ENCODE data around the gene DYNC2LI1. TPM values are rescaled to one million over a fixed set of nuclear protein-coding genes. Genes with fewer than 3 reads are reported as not detected.

DYNC2LI1 gene
- total and polyA plus RNA-seq, 8 donors = 3.8 to 22.7 (median 9.3) TPM

DNA sequence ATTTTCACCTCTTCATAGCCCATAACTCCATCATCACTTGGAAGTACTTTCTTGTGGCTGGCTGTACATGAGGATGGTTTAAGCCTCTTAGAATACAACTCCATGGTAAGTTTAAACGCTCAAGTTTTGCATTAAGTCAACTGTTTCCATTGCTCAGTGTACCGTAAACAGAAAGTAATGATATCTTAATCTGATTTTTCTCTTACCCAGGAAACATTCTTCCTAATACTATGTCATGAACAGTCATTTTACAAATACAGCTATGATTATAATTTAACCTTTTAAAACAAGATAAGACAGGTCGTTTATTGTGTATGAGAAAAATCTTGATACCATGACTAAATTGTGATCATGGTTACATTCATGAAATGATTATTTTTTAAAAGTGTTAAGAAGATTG lies 11.6 kb upstream of the DYNC2LI1 start:
- ATAC-seq = peak in 1 of 4 donors; percentile 42
- no peak for DNase-seq
- Histone ChIP-seq H3K4me3 (no peak overlapping the region), H3K27ac (no peak overlapping the region), H3K9me3 (no peaks in the 10 kb centered on the region), H3K27me3 (no peaks in the 10 kb centered on the region), H3K36me3 (no peaks in the 10 kb centered on the region), H3K4me1 (no peaks in the 10 kb centered on the region)
- intact Hi-C loops (cut with DNase I) = no loop called here
- WGBS, 2 donors = 31 to 41% methylated on average over 3 of the region's 3 CpGs
- peak; percentile 13 for FAIRE-seq
- TF ChIP-seq, protein P1, sequence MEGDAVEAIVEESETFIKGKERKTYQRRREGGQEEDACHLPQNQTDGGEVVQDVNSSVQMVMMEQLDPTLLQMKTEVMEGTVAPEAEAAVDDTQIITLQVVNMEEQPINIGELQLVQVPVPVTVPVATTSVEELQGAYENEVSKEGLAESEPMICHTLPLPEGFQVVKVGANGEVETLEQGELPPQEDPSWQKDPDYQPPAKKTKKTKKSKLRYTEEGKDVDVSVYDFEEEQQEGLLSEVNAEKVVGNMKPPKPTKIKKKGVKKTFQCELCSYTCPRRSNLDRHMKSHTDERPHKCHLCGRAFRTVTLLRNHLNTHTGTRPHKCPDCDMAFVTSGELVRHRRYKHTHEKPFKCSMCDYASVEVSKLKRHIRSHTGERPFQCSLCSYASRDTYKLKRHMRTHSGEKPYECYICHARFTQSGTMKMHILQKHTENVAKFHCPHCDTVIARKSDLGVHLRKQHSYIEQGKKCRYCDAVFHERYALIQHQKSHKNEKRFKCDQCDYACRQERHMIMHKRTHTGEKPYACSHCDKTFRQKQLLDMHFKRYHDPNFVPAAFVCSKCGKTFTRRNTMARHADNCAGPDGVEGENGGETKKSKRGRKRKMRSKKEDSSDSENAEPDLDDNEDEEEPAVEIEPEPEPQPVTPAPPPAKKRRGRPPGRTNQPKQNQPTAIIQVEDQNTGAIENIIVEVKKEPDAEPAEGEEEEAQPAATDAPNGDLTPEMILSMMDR (IDR thresholded peaks at IDR 0.05) = no peak

DNA sequence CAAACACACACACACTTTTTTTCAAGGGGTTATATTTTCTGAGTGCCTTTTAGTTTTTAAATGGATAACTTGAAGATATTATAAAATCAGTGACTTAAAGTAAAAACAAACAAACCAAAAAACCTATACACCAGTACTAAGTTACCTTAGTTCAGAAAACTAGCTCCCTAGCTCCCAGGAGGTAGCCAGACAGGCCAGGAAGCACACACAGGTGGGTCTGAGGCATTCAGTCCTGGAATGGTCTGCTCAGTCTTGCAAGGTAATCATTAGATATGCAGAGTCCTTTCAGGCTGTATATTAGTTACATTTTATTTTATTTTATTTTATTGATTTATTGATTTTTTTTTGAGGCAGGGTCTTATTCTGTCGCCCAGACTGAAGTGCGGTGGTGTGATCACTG lies 10.7 kb upstream of the DYNC2LI1 start:
- TF ChIP-seq, protein P1 (IDR thresholded peaks at IDR 0.05) = no peak
- ATAC-seq (peak in 1 of 4 donors; percentile 21), FAIRE-seq (no peak), DNase-seq (no peak)
- intact Hi-C loops (cut with DNase I) = no loop called here
- Histone ChIP-seq H3K36me3 (no peaks in the 10 kb centered on the region), H3K9me3 (no peaks in the 10 kb centered on the region), H3K27me3 (no peaks in the 10 kb centered on the region), H3K27ac (no peak overlapping the region), H3K4me3 (no peak overlapping the region), H3K4me1 (no peaks in the 10 kb centered on the region)
- WGBS, 2 donors = 94 to 95% methylated on average over 2 of the region's 2 CpGs

DNA sequence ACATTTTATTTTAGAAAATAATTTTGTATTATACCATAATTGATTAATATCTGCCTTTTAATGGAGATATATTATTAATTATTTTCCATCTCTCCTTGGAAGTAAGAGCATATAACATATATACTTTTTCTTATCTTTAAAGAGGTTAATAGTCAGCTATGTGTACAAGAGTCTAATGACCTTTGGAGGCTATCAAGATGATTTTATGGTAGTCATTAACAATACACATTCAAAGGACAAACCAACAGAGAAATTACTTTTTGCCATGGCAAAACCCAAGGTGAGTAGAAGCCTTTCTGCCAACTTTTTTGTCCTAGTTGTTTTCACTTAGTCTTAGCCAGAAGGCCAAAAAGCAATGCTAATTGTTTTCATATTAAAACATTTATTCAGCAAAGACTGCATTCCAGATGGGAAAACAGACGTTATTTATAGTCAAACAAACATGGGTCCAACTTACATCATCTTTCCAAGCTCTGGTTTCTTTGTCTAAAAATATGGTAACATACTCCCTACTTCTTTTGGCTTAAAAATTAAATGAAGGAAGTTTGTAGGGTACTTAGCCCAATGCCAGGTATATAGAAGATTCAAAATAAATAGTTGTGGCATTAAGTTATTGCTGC lies 9.6 kb upstream of the DYNC2LI1 start:
- TF ChIP-seq, protein P1 (IDR thresholded peaks at IDR 0.05) = no peak
- no peak overlapping the region for H3K27ac ChIP-seq
- H3K9me3 ChIP-seq = no peaks in the 10 kb centered on the region
- intact Hi-C loops (cut with DNase I) = no loop called here
- no peaks in the 10 kb centered on the region for H3K27me3 ChIP-seq
- H3K36me3 ChIP-seq = no peaks in the 10 kb centered on the region
- WGBS, 2 donors = 8 to 13% methylated on average over 1 of the region's 1 CpG
- ATAC-seq = no peak
- H3K4me3 ChIP-seq = no peak overlapping the region
- no peak for FAIRE-seq
- no peaks in the 10 kb centered on the region for H3K4me1 ChIP-seq
- DNase-seq = no peak

DNA sequence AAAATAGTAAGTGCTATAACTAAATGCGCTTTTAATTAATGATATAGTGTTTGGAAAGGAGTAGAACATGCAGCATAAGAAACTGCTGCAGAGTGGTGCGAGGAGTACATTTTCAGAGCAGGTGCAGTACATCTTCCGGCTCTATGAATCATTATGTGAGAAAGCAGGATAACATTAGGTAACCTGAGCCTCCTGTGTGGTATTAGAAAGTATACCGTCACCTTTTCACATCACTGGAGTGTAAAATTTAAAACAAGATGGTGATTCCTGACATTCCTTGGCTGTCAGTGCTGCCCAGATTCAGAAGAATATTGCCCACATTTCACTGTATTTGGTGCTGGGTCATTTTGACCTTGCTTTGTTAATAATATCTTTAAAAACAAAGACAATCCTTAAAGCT lies 7.8 kb upstream of the DYNC2LI1 start:
- 82 to 93% methylated on average over 4 of the region's 4 CpGs for WGBS, 2 donors
- H3K9me3 ChIP-seq = no peaks in the 10 kb centered on the region
- no peak overlapping the region for H3K4me3 ChIP-seq
- ATAC-seq (peak in 1 of 4 donors; percentile 14), DNase-seq (no peak), FAIRE-seq (no peak)
- H3K27ac ChIP-seq = no peak overlapping the region
- intact Hi-C loops (cut with DNase I) = no loop called here
- no peaks in the 10 kb centered on the region for H3K36me3 ChIP-seq
- H3K4me1 ChIP-seq = no peaks in the 10 kb centered on the region
- TF ChIP-seq, protein P1 (IDR thresholded peaks at IDR 0.05) = no peak
- no peaks in the 10 kb centered on the region for H3K27me3 ChIP-seq

DNA sequence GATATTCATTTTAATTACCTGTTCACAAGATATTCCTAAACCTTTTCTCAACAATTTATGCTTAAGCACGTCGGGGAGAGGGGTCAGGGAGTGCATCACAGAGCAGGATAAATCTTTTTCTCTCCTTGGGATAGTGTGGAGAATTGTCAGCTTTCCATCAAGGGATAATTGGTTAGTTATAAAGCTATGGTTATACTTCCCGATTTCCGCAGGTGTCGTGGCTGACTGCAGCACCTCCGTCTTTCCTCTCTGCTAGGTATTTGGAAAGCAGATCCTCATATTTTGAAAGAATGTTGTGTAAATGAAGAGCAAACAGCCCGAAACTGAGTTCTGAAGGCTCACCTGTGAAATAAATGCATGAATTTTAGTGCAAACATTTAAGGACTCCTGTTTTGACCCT lies 778 bp downstream of the DYNC2LI1 start:
- Histone ChIP-seq H3K27ac (peak overlapping the region; percentile 58 to 93 (median 84)), H3K9me3 (no peaks in the 10 kb centered on the region), H3K4me3 (peak overlapping the region; percentile 39 to 77 (median 44)), H3K36me3 (no peaks in the 10 kb centered on the region), H3K27me3 (no peaks in the 10 kb centered on the region), H3K4me1 (no peaks in the 10 kb centered on the region)
- WGBS, 2 donors = 3 to 5% methylated on average over 7 of the region's 7 CpGs
- TF ChIP-seq, protein P1 (IDR thresholded peaks at IDR 0.05) = no peak
- DNase-seq (no peak), ATAC-seq (peak in 3 of 4 donors; percentile 45 to 66 (median 49)), FAIRE-seq (no peak)
- intact Hi-C loops (cut with DNase I) = no loop called here
